Erythroblast (primary cell): Measurements from ENCODE around the gene PCMTD2.

ENCODE experiments used
- GATA1 ChIP-seq: IDR thresholded peaks from 2 replicates; pipeline ENCODE4 v1.6.1; 2011; ENCODE audit warnings: low read depth, mild to moderate bottlenecking, control low read depth, low read length, moderate library complexity
- POLR2A ChIP-seq: IDR thresholded peaks from 2 replicates; pipeline ENCODE4 v1.6.1; 2011; ENCODE audit warnings: mild to moderate bottlenecking, low read length

DNA sequence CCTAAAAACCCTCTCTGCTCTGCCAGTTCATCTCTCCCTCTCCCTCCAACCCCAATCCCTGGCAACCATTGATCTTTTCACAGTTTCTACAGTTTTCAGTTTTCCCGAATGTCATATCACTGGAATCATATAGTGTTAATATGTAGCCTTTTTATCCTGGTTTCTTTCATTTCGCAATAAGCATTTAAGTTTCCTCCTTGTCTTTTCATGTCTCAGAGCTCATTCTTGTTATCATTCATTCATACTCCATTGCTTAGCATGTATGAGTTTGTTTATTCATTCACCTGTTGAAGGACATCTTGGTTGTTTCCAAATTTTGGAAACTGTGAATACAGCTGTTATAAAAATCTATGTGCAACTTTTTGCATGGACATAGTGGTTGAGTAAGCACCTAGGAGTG lies 5.5 kb upstream of the PCMTD2 start:
- no peak for TF ChIP-seq POLR2A
- TF ChIP-seq GATA1: no peak
